AG04450 (cell line): ENCODE results near the gene EIF5A. TPM values are rescaled to one million over a fixed set of nuclear protein-coding genes. Genes with fewer than 3 reads are reported as not detected.
A peak's percentile ranks its signal among the peaks of the same experiment; 100 is the strongest.

Source experiments
- CTCF ChIA-PET: fragments of 300-600, 350-600 bp; formaldehyde crosslinking; extraction: SDS; loops from one replicate; lab custom pipeline; 2022; ENCODE audit warnings: antibody characterized with exemption, inconsistent platforms; lab: Charles Lee
- POLR2A ChIA-PET: fragments of 350-600 bp; formaldehyde crosslinking; extraction: SDS; loops from one replicate; lab custom pipeline; 2021; ENCODE audit warnings: antibody characterized with exemption, inconsistent platforms; lab: Yijun Ruan, JAX
- DNase-seq: peaks from one replicate; pipeline ENCODE4 v3.0.0-alpha.2; 2011; ENCODE audit warnings: low read depth, low spot score
- H3K27ac ChIP-seq: one replicate; pipeline ENCODE4 v1.5.1; 2012; ENCODE audit warnings: low read depth, low read length, control low read depth
- H3K27me3 ChIP-seq: one replicate; pipeline ENCODE4 v1.6.0; 2012; ENCODE audit warnings: low read length; ENCODE audit not compliant: control insufficient read depth, insufficient read depth
- H3K4me3 ChIP-seq: 2 replicates; pipeline ENCODE4 v1.5.1; 2011; ENCODE audit warnings: mild to moderate bottlenecking, low read depth, low read length, control low read depth
- H3K9me3 ChIP-seq: 2 replicates; pipeline ENCODE4 v1.5.1; 2012; ENCODE audit warnings: low read length; ENCODE audit not compliant: control insufficient read depth, insufficient read depth
- CTCF ChIP-seq: IDR thresholded peaks from 2 replicates; pipeline ENCODE4 v1.5.1; 2011; ENCODE audit warnings: low read depth, low read length, control low read depth, inconsistent platforms
- polyA plus RNA-seq: library from polyadenylated mRNA; depleted of rRNA; stranded (reverse); fragments of >200 nt; gene quantifications from 2 replicates; pipeline ENCODE4 v1.2.3, GENCODE V29; 2011

Gene EIF5A
- polyA plus RNA-seq, 1 experiment = 466 TPM

- Histone ChIP-seq H3K9me3 (no peaks in the 10 kb centered on the region; the same call in 1 of the 2 replicates), H3K4me3 (no peak overlapping the region), H3K27me3 (peaks cover 8% of the 10 kb centered on the region), H3K27ac (no peak overlapping the region)
- no peak for TF ChIP-seq CTCF
- ChIA-PET CTCF (no interaction called here), POLR2A (interaction anchor here (1.1 kb wide), 1 partner anchor 42 kb away, joined by 10 read pairs; no protein-coding TSS in a partner anchor)
- no peak for DNase-seq
Observed at GRCh38 chr17:7263801-7264078, 43.7 kb upstream of the EIF5A start.

- H3K4me3 ChIP-seq = no peak overlapping the region
- H3K27me3 ChIP-seq = peaks cover 8% of the 10 kb centered on the region
- no peak for TF ChIP-seq CTCF
- H3K9me3 ChIP-seq = no peaks in the 10 kb centered on the region; the same call in 1 of the 2 replicates
- POLR2A ChIA-PET = interaction anchor here (1.5 kb wide), 1 partner anchor 24 kb away, joined by 5 read pairs; no protein-coding TSS in a partner anchor
- CTCF ChIA-PET = interaction anchor here (1.1 to 1.2 kb wide), 3 partner anchors 12 to 30 kb away, joined by 4 to 7 read pairs (median 4); no protein-coding TSS in a partner anchor
- DNase-seq = no peak
- no peak overlapping the region for H3K27ac ChIP-seq
Observed at GRCh38 chr17:7266784-7267183, 40.6 kb upstream of the EIF5A start.

- Histone ChIP-seq H3K27me3 (peaks cover 24% of the 10 kb centered on the region), H3K4me3 (no peak overlapping the region), H3K27ac (no peak overlapping the region), H3K9me3 (no peaks in the 10 kb centered on the region; the same call in 1 of the 2 replicates)
- DNase-seq = no peak
- TF ChIP-seq CTCF = no peak
- CTCF ChIA-PET = interaction anchor here (1.2 to 5.0 kb wide), 3 partner anchors 13 to 66 kb away, joined by 3 to 65 read pairs (median 4); no protein-coding TSS in a partner anchor
- POLR2A ChIA-PET = no interaction called here
Observed at GRCh38 chr17:7279448-7279847, 28.0 kb upstream of the EIF5A start.

- TF ChIP-seq CTCF = peak; percentile 96
- DNase-seq = peak; percentile 51
- H3K27ac ChIP-seq = no peak overlapping the region
- peaks cover 32% of the 10 kb centered on the region for H3K27me3 ChIP-seq
- peak overlapping the region; percentile 51 for H3K4me3 ChIP-seq
- ChIA-PET POLR2A (interaction anchor here (0.5 to 1.4 kb wide), 2 partner anchors 33 to 65 kb away, joined by 5 to 6 read pairs; no protein-coding TSS in a partner anchor), CTCF (interaction anchor here (0.6 to 5.0 kb wide), 8 partner anchors 14 to 280 kb away, joined by 3 to 65 read pairs (median 6); partner anchors contain the start of gene SENP3)
- no peaks in the 10 kb centered on the region; the same call in 1 of the 2 replicates for H3K9me3 ChIP-seq
Observed at GRCh38 chr17:7280519-7281073, 26.8 kb upstream of the EIF5A start.
